SU-DHL-6 (cell line): ENCODE measurements around the gene SERPINB10.

ENCODE experiments used
- H2AFZ ChIP-seq: fragments of 200-600 bp; sonication (generic); 2 replicates; pipeline ENCODE4 v1.6.1; 2014; ENCODE audit warnings: low read depth, mild to moderate bottlenecking, moderate library complexity, mixed read lengths, antibody characterized with exemption, low read length; ENCODE audit not compliant: severe bottlenecking
- H3F3A ChIP-seq: fragments of 200-600 bp; shearing (Covaris generic); 2 replicates; pipeline ENCODE4 v1.6.0; 2016; ENCODE audit warnings: antibody characterized with exemption, mild to moderate bottlenecking; ENCODE audit not compliant: insufficient read depth
- H3K27ac ChIP-seq: fragments of 200-600 bp; sonication (generic); 2 replicates; pipeline ENCODE4 v1.5.1; 2016; ENCODE audit warnings: low read depth, mild to moderate bottlenecking, low read length, moderate library complexity, mixed read lengths
- H3K27me3 ChIP-seq: fragments of 200-600 bp; sonication (generic), shearing (Covaris generic); 2 replicates; pipeline ENCODE4 v1.6.0; 2014; ENCODE audit warnings: mild to moderate bottlenecking, low read length
- H3K36me3 ChIP-seq: fragments of 200-600 bp; sonication (generic); 2 replicates; pipeline ENCODE4 v1.6.1; 2014; ENCODE audit warnings: mild to moderate bottlenecking, low read length, mixed read lengths
- H3K4me2 ChIP-seq: fragments of 300-600, 200-600 bp; shearing (Covaris generic), sonication (generic); 2 replicates; pipeline ENCODE4 v1.6.0; 2014; ENCODE audit warnings: low read length, low read depth, mild to moderate bottlenecking; ENCODE audit not compliant: poor library complexity, severe bottlenecking
- H3K4me3 ChIP-seq: fragments of 200-600 bp; sonication (generic); 2 replicates; pipeline ENCODE4 v1.5.1; 2014; ENCODE audit warnings: antibody characterized with exemption, low read length, mild to moderate bottlenecking, mixed read lengths; ENCODE audit not compliant: insufficient read depth, poor library complexity, severe bottlenecking
- H3K79me2 ChIP-seq: fragments of 200-600 bp; sonication (generic); 2 replicates; pipeline ENCODE4 v1.6.1; 2014; ENCODE audit warnings: mild to moderate bottlenecking, low read length, moderate library complexity; ENCODE audit not compliant: insufficient read depth
- H3K9ac ChIP-seq: fragments of 200-600 bp; sonication (generic); 2 replicates; pipeline ENCODE4 v1.7.0; 2014; ENCODE audit warnings: mild to moderate bottlenecking, low read length
- H3K9me2 ChIP-seq: fragments of 200-600 bp; sonication (generic); replicated peaks from 2 replicates; pipeline ENCODE4 v1.6.1; 2014; ENCODE audit warnings: low read length; ENCODE audit not compliant: insufficient read depth
- H3K9me3 ChIP-seq: fragments of 200-600 bp; sonication (generic); 2 replicates; pipeline ENCODE4 v1.6.1; 2014; ENCODE audit warnings: low read length, mixed read lengths; ENCODE audit not compliant: insufficient read depth
- H4K20me1 ChIP-seq: fragments of 200-600 bp; sonication (generic); 2 replicates; pipeline ENCODE4 v1.6.1; 2014; ENCODE audit warnings: low read depth, mild to moderate bottlenecking, antibody characterized with exemption, low read length, moderate library complexity, mixed read lengths
- EZH2phosphoT487 ChIP-seq: fragments of 200-600 bp; sonication (generic), shearing (Covaris generic); conservative IDR thresholded peaks from 2 replicates; pipeline ENCODE4 v1.6.1; 2018; ENCODE audit warnings: mild to moderate bottlenecking, antibody characterized with exemption, low read length, moderate library complexity, mixed read lengths
- TF ChIP-seq, protein P1 (sequence below): fragments of 200-600 bp; sonication (generic); IDR thresholded peaks from one replicate; pipeline ENCODE4 v1.5.1; 2017; ENCODE audit warnings: antibody characterized with exemption, mild to moderate bottlenecking, low read length, moderate library complexity; ENCODE audit not compliant: insufficient read depth, poor library complexity, severe bottlenecking

SERPINB10 gene

DNA sequence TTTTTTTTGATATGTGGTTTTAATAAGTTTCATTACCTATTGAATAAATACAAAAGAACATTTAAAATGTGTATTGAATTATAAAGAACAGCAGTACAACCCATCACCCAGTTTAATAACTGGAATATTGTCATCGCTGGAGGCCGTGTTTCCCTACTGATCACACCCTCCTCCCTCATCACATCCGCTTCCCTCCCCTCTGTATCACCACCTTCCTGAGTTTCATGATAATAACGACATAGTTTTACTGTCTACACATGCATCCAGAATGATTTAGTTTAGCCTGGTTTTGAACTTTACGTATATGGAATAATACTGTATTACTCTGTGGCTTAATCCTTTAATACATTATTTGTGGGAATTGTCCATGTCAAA lies 64.2 kb downstream of the SERPINB10 start:
- no peaks in the 10 kb centered on the region for H4K20me1 ChIP-seq
- H3K4me3 ChIP-seq, result no peak overlapping the region
- TF ChIP-seq EZH2phosphoT487, result no peak
- TF ChIP-seq, protein P1, sequence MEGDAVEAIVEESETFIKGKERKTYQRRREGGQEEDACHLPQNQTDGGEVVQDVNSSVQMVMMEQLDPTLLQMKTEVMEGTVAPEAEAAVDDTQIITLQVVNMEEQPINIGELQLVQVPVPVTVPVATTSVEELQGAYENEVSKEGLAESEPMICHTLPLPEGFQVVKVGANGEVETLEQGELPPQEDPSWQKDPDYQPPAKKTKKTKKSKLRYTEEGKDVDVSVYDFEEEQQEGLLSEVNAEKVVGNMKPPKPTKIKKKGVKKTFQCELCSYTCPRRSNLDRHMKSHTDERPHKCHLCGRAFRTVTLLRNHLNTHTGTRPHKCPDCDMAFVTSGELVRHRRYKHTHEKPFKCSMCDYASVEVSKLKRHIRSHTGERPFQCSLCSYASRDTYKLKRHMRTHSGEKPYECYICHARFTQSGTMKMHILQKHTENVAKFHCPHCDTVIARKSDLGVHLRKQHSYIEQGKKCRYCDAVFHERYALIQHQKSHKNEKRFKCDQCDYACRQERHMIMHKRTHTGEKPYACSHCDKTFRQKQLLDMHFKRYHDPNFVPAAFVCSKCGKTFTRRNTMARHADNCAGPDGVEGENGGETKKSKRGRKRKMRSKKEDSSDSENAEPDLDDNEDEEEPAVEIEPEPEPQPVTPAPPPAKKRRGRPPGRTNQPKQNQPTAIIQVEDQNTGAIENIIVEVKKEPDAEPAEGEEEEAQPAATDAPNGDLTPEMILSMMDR, result no peak
- no peaks in the 10 kb centered on the region for H3F3A ChIP-seq
- H3K36me3 ChIP-seq, result no peaks in the 10 kb centered on the region
- H3K9ac ChIP-seq, result no peak overlapping the region
- H3K9me2 ChIP-seq, result no peaks in the 10 kb centered on the region
- no peaks in the 10 kb centered on the region for H3K9me3 ChIP-seq
- H3K4me2 ChIP-seq, result no peak overlapping the region
- H3K27ac ChIP-seq, result no peak overlapping the region
- H3K27me3 ChIP-seq, result no peaks in the 10 kb centered on the region
- no peak overlapping the region for H2AFZ ChIP-seq
- no peaks in the 10 kb centered on the region for H3K79me2 ChIP-seq

DNA sequence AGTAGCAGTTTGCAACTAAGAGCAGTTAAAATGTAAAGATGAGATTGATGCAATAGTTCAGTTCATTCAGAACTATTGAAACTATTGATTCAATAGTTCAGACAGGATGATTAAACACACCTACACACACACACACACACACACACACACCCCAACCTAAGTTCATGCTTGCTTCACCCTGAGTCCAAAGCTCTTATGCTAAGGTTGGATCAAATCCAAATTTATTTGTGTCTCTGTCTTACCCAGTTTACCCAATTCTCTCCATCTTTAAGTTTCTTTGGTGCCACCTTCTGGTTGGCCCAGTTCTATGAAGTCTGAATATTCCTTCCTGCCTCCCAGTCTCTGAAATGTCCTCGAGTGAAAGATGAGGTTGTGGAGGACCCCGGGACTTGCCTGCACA lies 67.2 kb downstream of the SERPINB10 start:
- Histone ChIP-seq H3K27me3 (no peaks in the 10 kb centered on the region), H3K9me3 (no peaks in the 10 kb centered on the region), H3K9me2 (no peaks in the 10 kb centered on the region), H3K4me3 (no peak overlapping the region), H2AFZ (no peak overlapping the region), H3K36me3 (no peaks in the 10 kb centered on the region), H3F3A (no peaks in the 10 kb centered on the region), H3K79me2 (no peaks in the 10 kb centered on the region), H3K4me2 (no peak overlapping the region), H4K20me1 (no peaks in the 10 kb centered on the region), H3K9ac (no peak overlapping the region), H3K27ac (no peak overlapping the region)
- no peak for TF ChIP-seq EZH2phosphoT487
- TF ChIP-seq, protein P1, result peak; percentile 14

DNA sequence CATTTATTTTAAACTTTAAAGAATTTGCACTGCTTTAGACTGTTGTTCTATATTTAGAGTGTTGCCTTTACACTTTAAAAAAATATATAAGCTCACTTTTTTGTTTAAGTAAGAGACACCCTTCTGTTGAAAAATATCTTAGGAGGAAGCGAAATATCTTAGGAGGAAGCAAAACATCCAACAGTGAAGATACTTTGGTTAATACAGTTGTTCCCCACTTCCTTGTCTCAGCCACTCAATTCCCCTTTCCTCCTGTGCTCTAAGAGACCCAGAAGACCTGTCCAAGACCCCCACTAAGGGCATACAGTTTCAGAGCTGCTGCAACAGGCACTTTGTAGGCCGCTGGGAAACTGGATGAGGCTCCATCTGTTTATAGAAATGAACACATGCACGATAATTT lies 67.9 kb downstream of the SERPINB10 start:
- Histone ChIP-seq H2AFZ (no peak overlapping the region), H3K9me3 (no peaks in the 10 kb centered on the region), H3K9me2 (no peaks in the 10 kb centered on the region), H3K79me2 (no peaks in the 10 kb centered on the region), H3K9ac (no peak overlapping the region), H3K27ac (no peak overlapping the region), H3K4me3 (no peak overlapping the region), H3F3A (no peaks in the 10 kb centered on the region), H4K20me1 (no peaks in the 10 kb centered on the region), H3K36me3 (no peaks in the 10 kb centered on the region), H3K4me2 (no peak overlapping the region), H3K27me3 (no peaks in the 10 kb centered on the region)
- TF ChIP-seq, protein P1, result no peak
- TF ChIP-seq EZH2phosphoT487, result no peak

DNA sequence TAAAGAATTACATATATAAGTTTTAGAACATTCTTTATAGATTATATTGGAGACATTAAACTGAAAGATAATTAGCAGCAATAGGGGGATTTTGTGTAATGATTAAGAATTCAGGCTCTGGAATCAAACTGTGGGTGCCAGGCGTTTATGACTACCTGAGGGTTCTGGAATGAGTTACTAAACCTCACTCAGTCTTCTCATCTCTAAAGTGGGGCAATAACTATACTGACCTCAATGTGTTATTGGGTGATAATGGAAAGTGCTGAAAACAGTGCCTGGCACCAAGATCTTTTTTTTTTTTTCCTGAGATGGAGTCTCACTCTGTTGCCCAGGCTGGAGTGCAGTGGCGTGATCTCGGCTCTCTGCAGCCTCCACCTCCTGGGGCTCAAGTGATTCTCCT lies 69.3 kb downstream of the SERPINB10 start:
- Histone ChIP-seq H3K9ac (no peak overlapping the region), H3K9me3 (no peaks in the 10 kb centered on the region), H2AFZ (no peak overlapping the region), H3K27me3 (no peaks in the 10 kb centered on the region), H4K20me1 (no peaks in the 10 kb centered on the region), H3K27ac (no peak overlapping the region), H3K36me3 (no peaks in the 10 kb centered on the region), H3K9me2 (no peaks in the 10 kb centered on the region), H3K79me2 (no peaks in the 10 kb centered on the region), H3F3A (no peaks in the 10 kb centered on the region), H3K4me3 (no peak overlapping the region), H3K4me2 (no peak overlapping the region)
- no peak for TF ChIP-seq EZH2phosphoT487
- TF ChIP-seq, protein P1, result no peak
